GM19240 (cell line): Measurements from ENCODE around the gene ADAM8.
"Not testable (repeated sequence)": the region's sequence is repeated elsewhere in the genome, so short reads cannot be mapped to it uniquely, and the experiment has no call there.

Experiments
- DNase-seq: peaks from one replicate; pipeline ENCODE4 v3.0.0; 2011; ENCODE audit warnings: low spot score; ENCODE audit not compliant: insufficient read length

ADAM8 gene

GRCh38 chr10:133231244-133231945, 45.3 kb downstream of the ADAM8 start:
- DNase-seq, result no peak

- no peak for DNase-seq
Measured at GRCh38 chr10:133230387-133231195, 46.1 kb downstream of the ADAM8 start.

- DNase-seq, result no peak
Measured at GRCh38 chr10:133230044-133230361, 46.7 kb downstream of the ADAM8 start, which contains the start of gene UTF1. TSS of gene UTF1 (plus strand) at chr10:133230217. CDS start at chr10:133230289, 72 bp downstream.

- DNase-seq, result no peak
Measured at GRCh38 chr10:133229265-133230043, 47.2 kb downstream of the ADAM8 start.

GRCh38 chr10:133227256-133227655, 49.4 kb downstream of the ADAM8 start:
- DNase-seq, result no peak

- DNase-seq, result no peak
Measured at GRCh38 chr10:133226251-133226808, 50.3 kb downstream of the ADAM8 start.

GRCh38 chr10:133225707-133226191, 50.9 kb downstream of the ADAM8 start:
- no peak for DNase-seq

GRCh38 chr10:133224756-133225372, 51.8 kb downstream of the ADAM8 start:
- no peak for DNase-seq

GRCh38 chr10:133224076-133224475, 52.6 kb downstream of the ADAM8 start:
- no peak for DNase-seq

- DNase-seq, result not testable (repeated sequence)
Measured at GRCh38 chr10:133221756-133222155, 54.9 kb downstream of the ADAM8 start.

- no peak for DNase-seq
Measured at GRCh38 chr10:133221331-133221730, 55.3 kb downstream of the ADAM8 start.

GRCh38 chr10:133219782-133220181, 56.9 kb downstream of the ADAM8 start:
- DNase-seq, result no peak

GRCh38 chr10:133218891-133219290, 57.8 kb downstream of the ADAM8 start:
- no peak for DNase-seq

- DNase-seq, result no peak
Measured at GRCh38 chr10:133217800-133218589, 58.7 kb downstream of the ADAM8 start.

- no peak for DNase-seq
Measured at GRCh38 chr10:133216776-133217175, 59.9 kb downstream of the ADAM8 start.

- no peak for DNase-seq
Measured at GRCh38 chr10:133215586-133215985, 61.1 kb downstream of the ADAM8 start.

- DNase-seq, result no peak
Measured at GRCh38 chr10:133214468-133215410, 61.9 kb downstream of the ADAM8 start.

GRCh38 chr10:133213641-133214467, 62.8 kb downstream of the ADAM8 start:
- DNase-seq, result no peak
